ENCODE measurements around the gene NDFIP2. TPM values are rescaled to one million over a fixed set of nuclear protein-coding genes. Genes with fewer than 3 reads are reported as not detected.
A peak's percentile ranks its signal among the peaks of the same experiment; 100 is the strongest.

NDFIP2 gene
- total and polyA plus RNA-seq, 10 of the 15 experiments (the other 5 are each of a cell fraction or from before 2014, with no cell fraction given), result 17.9 to 57.2 (median 30.6) TPM

DNA sequence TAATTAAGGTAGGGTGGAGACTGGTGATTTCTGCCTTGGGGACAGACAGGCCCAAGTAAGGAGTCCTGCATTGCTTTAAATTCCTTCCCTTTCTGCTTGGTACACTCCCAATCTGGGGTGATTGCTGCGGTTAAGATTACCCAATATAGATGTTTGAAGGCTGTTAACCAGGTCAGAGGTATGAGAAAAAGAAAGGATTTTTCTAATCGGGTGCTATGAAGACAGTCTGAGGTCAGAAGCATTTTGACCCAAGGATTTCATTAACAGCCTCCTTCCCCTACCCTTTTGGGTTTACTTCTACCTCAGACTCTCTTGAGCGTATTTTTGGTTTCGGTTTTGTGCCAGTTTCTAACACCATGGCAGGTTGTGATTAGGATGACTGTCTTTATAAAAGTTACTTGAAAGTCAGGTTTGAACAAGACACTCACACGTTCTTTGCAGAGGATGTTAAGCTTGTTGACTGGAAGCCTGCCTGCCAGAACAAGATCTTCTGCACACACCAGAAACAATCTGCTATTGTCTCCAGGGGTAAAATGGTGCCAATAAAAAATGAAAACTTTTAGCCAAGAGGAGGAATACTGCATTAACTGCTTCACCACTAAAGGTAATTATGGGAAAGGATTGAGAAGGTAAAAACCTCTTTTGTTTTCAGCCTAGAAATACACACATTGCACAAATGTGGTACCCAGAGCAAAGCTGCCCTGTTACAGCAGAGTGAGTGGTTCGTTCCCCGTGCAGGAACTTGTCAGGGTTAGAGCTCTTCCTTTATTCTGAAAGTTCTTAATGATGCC lies 108.8 kb downstream of the NDFIP2 start:
- H2AFZ ChIP-seq (ENCODE audit: control insufficient read depth, low read depth, low read length), result no peak overlapping the region; the same call in none of the 2 replicates
- no peak overlapping the region for H3K27ac ChIP-seq (ENCODE audit: control insufficient read depth, insufficient read depth)
- FAIRE-seq (no peak), ATAC-seq (peak; percentile 84), DNase-seq (ENCODE audit: low read depth, low spot score) (no peak)
- SMC1A ChIA-PET (ENCODE audit: uncharacterized antibody, unreplicated experiment), result interaction anchor here (1.2 kb wide), 1 partner anchor 86 kb away, joined by 3 read pairs; no protein-coding TSS in a partner anchor
- no TSS peak for BruUV-seq (replicated peaks)
- POLR2A ChIA-PET, result interaction anchor here (0.6 kb wide), 2 partner anchors 30 to 488 kb away, joined by 3 to 5 read pairs; no protein-coding TSS in a partner anchor
- in situ Hi-C loops (cut with MboI) (no loop called here), intact Hi-C loops (cut with micrococcal nuclease; ENCODE audit: unreplicated experiment) (no loop called here)
- RAD21 ChIA-PET (ENCODE audit: unreplicated experiment), result no interaction called here
- H3K27me3 ChIP-seq (replicated peaks in 1 of 2; ENCODE audit: control insufficient read depth in 2 of 2, insufficient read depth in 2 of 2, low read length in 1 of 2), result no peaks in the 10 kb centered on the region
- TF ChIP-seq MTA2 (IDR thresholded peaks at IDR 0.05; ENCODE audit: low read depth), result no peak
- no peak for TF ChIP-seq STAT3 (IDR thresholded peaks at IDR 0.05; ENCODE audit: low read depth, low read length)
- no peak for TF ChIP-seq YBX1 (IDR thresholded peaks at IDR 0.05)
- no peak for TF ChIP-seq CHD1 (IDR thresholded peaks at IDR 0.05; ENCODE audit: low read depth, low read length)
- TF ChIP-seq, protein P1, sequence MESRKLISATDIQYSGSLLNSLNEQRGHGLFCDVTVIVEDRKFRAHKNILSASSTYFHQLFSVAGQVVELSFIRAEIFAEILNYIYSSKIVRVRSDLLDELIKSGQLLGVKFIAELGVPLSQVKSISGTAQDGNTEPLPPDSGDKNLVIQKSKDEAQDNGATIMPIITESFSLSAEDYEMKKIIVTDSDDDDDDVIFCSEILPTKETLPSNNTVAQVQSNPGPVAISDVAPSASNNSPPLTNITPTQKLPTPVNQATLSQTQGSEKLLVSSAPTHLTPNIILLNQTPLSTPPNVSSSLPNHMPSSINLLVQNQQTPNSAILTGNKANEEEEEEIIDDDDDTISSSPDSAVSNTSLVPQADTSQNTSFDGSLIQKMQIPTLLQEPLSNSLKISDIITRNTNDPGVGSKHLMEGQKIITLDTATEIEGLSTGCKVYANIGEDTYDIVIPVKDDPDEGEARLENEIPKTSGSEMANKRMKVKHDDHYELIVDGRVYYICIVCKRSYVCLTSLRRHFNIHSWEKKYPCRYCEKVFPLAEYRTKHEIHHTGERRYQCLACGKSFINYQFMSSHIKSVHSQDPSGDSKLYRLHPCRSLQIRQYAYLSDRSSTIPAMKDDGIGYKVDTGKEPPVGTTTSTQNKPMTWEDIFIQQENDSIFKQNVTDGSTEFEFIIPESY (IDR thresholded peaks at IDR 0.05), result no peak
- TF ChIP-seq RUNX3 (IDR thresholded peaks at IDR 0.05; ENCODE audit: low read length), result no peak
- TF ChIP-seq ZBED1 (IDR thresholded peaks at IDR 0.05; ENCODE audit: borderline replicate concordance), result no peak
- TF ChIP-seq, protein P2, sequence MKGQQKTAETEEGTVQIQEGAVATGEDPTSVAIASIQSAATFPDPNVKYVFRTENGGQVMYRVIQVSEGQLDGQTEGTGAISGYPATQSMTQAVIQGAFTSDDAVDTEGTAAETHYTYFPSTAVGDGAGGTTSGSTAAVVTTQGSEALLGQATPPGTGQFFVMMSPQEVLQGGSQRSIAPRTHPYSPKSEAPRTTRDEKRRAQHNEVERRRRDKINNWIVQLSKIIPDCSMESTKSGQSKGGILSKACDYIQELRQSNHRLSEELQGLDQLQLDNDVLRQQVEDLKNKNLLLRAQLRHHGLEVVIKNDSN (IDR thresholded peaks at IDR 0.05; ENCODE audit: borderline replicate concordance, extremely low read length, insufficient read depth, low read depth, low read length), result no peak
- H3K4me1 ChIP-seq (ENCODE audit: control insufficient read depth, insufficient read depth, low read length), result no peaks in the 10 kb centered on the region
- H3K79me2 ChIP-seq (ENCODE audit: control insufficient read depth, insufficient read depth, low read length), result no peaks in the 10 kb centered on the region
- CTCF ChIA-PET, result interaction anchor here (0.6 kb wide), 1 partner anchor 333 kb away, joined by 3 read pairs; no protein-coding TSS in a partner anchor
- no peaks in the 10 kb centered on the region for H3K9me3 ChIP-seq (replicated peaks; ENCODE audit: control insufficient read depth, insufficient read depth, low read length)
- no peak overlapping the region for H3K4me3 ChIP-seq
- no peak overlapping the region; the same call in 1 of the 2 replicates for H3K4me2 ChIP-seq (ENCODE audit: control insufficient read depth, insufficient read depth)
- no peaks in the 10 kb centered on the region for H4K20me1 ChIP-seq (ENCODE audit: control insufficient read depth, insufficient read depth)
- H3K36me3 ChIP-seq (ENCODE audit: control insufficient read depth in 2 of 2, insufficient read depth in 2 of 2, low read length in 1 of 2), result no peaks in the 10 kb centered on the region
- no peak overlapping the region for H3K9ac ChIP-seq (ENCODE audit: control insufficient read depth, insufficient read depth, low read length)
- 45% methylated on average over 7 of the region's 7 CpGs for WGBS (ENCODE audit: insufficient coverage, insufficient replicate concordance, low lambda C conversion rate, missing lambda C conversion rate)
